NCI-H2227 treated with DMSO at 0.1 percent for 48 hours (cell line): ENCODE data around the gene HES4.
A peak's percentile ranks its signal among the peaks of the same experiment; 100 is the strongest.

Experiments used
- DNase-seq: peaks from one replicate; lab custom pipeline; 2025; lab: John Stamatoyannopoulos, UW

The HES4 gene, protein sequence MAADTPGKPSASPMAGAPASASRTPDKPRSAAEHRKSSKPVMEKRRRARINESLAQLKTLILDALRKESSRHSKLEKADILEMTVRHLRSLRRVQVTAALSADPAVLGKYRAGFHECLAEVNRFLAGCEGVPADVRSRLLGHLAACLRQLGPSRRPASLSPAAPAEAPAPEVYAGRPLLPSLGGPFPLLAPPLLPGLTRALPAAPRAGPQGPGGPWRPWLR

DNA sequence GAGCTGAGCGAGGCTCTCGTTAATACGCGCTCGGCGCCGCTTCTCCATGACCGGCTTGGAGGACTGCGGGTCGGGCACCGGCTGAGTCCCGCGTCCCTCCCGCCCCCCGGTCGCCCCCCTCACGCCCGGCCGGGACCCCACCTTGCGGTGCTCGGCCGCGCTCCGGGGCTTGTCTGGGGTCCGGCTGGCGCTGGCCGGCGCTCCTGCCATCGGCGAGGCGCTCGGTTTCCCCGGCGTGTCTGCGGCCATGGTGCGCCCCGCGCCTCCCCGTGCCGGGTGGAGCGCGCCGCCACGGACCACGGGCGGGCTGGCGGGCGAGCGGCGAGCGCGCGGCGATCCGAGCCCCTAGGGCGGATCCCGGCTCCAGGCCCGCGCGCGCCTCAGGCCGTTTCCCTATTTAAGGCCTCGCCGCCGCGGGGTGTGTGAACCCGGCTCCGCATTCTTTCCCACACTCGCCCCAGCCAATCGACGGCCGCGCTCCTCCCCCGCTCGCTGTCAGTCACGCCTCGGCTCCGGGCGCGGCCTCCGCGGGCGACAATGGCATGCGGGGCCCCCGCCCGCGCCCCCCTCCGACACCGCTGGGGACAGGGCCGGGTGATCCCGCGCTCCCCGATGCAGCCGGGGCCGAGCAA, at the start of gene HES4:
Gene HES4, minus strand, starts transcription at position 373 of the 632 bp plus-strand sequence. Its CDS starts 124 bp downstream, at position 249.
- DNase-seq: peak; percentile 91

DNA sequence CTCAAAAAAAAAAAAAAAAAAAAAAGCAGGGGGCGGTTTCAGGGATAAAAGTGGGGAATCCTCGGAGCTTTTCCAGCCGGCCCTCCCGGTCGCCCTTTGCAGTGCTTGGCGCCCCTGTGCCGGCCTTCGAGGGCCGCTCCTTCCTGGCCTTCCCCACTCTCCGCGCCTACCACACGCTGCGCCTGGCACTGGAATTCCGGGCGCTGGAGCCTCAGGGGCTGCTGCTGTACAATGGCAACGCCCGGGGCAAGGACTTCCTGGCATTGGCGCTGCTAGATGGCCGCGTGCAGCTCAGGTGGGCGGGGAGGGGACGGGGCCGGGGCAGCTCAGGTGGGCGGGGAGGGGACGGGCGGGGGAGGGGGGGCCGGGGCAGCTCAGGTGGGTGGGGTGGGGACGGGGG, 48.9 kb upstream of the HES4 start:
- no peak for DNase-seq

DNA sequence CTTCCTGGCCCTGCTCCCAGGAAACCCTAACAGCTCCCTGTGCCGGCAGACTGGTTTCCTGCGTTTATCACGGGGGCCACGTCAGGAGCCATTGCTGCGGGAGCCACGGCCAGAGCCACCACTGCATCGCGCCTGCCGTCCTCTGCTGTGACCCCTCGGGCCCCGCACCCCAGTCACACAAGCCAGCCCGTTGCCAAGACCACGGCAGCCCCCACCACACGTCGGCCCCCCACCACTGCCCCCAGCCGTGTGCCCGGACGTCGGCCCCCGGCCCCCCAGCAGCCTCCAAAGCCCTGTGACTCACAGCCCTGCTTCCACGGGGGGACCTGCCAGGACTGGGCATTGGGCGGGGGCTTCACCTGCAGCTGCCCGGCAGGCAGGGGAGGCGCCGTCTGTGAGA, 48.1 kb upstream of the HES4 start:
- DNase-seq: no peak

DNA sequence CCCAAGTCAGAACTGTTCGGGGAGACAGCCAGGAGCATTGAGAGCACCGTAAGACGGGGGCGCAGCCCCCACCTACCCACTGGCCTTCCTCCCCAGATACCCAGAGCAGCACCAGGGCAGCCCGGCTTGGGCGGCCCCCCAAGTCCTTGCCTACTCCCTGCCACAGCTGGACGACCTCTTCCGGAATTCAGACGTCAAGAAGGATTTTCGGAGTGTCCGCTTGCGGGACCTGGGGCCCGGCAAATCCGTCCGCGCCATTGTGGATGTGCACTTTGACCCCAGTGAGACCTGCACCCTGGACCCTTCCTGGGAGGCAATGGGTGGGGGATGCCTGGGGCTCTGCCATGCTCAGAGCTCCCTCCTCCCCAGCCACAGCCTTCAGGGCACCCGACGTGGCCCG, 47.5 kb upstream of the HES4 start:
- no peak for DNase-seq

DNA sequence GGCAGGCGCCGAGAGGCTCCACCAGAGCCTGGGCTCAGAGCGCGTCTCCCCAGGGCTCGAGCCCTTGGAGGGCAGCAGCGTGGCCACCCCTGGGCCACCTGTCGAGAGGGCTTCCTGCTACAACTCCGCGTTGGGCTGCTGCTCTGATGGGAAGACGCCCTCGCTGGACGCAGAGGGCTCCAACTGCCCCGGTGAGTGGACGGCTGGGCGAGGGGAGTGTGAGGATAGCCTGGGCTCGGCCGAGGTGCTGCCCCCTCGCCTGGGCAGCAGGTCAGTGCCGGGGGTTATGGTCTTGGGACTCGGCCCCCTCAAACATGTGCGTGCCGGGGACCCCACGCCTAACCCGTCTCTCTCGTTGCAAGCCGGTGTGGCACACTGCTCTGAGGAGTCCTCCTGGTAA, 46.9 kb upstream of the HES4 start:
- DNase-seq: no peak

DNA sequence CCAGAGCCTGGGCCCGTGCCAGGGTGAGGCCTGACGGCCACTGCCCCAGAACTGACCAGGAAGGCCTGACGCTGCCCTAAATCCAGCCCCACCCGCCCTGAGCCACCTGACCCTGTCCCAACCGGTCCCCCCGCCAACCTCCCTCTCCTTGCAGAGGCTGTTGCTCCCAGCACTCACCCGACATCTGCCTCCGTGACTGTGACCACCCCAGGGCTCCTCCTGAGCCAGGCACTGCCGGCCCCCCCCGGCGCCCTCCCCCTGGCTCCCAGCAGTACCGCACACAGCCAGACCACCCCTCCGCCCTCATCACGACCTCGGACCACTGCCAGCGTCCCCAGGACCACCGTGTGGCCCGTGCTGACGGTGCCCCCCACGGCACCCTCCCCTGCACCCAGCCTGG, 46.3 kb upstream of the HES4 start:
- DNase-seq: no peak

DNA sequence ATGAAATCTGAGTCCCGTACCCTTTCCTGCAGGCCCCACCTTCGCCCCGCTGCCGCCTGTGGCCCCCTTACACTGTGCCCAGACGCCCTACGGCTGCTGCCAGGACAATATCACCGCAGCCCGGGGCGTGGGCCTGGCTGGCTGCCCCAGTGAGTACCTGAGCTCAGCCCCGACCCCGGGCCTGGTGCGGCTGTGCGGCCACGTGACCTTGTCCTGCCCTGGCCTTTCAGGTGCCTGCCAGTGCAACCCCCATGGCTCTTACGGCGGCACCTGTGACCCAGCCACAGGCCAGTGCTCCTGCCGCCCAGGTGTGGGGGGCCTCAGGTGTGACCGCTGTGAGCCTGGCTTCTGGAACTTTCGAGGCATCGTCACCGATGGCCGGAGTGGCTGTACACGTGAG, 45.2 kb upstream of the HES4 start:
- no peak for DNase-seq

DNA sequence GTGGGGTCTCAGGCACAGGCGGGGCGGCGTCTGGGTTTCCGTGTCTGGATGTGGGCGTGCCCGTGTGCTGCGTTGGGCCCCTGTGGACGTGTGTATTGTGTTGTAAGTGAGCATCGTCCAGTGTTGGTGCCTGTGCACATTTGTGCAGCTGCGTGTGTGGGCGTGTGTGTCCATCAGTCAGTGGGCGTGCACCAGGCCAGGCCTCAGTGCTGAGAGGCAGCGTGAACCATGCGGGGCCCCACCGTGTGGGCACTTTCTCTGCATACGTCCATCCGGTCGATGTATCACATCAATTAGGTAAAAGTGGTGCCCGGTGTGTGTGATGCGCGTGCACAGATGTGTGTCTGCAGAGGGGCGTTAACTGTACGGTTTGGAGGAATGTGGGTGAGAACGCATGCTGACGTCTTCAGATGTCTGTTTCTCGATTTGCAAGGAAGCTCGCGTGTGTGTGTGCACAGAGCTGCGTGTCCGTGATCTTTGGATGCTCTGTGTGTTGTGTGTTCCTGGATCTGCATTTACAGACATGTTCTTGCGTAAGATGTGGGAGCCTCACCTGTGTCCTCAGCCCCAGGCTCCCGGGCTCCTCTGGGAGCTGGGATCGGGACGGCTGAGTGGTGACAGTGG, 44.7 kb upstream of the HES4 start:
- no peak for DNase-seq

DNA sequence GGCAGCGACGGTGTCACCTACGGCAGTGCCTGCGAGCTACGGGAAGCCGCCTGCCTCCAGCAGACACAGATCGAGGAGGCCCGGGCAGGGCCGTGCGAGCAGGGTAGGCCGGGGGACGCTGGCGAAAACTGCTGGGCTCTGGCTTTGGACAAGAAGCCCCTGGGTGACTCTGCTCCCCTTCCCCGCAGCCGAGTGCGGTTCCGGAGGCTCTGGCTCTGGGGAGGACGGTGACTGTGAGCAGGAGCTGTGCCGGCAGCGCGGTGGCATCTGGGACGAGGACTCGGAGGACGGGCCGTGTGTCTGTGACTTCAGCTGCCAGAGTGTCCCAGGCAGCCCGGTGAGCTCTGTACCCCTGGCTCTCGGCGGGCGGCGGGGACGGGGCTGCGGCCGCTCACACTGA, 44.0 kb upstream of the HES4 start:
- DNase-seq: no peak

DNA sequence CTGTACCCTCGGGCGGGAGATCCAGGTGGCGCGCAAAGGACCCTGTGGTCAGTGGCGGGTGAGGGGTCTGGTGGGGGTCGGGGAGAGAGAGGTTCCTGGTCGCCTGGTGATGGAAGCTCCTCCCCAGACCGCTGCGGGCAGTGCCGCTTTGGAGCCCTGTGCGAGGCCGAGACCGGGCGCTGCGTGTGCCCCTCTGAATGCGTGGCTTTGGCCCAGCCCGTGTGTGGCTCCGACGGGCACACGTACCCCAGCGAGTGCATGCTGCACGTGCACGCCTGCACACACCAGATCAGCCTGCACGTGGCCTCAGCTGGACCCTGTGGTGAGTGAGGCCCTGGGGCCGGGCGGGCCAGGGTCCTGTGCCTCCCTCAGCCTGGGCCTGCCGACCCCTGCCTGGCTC, 43.5 kb upstream of the HES4 start:
- DNase-seq: no peak

DNA sequence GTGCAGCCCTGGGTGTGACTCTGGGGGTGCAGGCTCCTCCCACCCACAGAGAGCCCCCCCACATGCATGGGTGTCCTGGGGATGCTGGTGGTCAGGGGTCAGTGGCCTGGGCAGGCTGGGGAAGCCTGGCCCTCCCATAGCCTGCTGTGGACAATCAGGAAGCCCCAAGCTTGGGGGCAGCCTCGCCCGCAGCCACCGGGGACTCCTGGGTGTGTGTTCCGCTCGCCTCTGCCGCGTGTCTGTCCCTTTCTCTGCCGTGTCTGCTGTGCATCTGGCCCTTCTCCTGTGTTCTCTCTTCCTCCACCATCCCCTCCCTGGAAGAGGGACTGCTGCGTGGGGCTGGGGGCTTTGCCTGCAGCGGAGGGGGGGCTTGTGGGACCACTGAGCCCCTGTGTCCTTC, 42.9 kb upstream of the HES4 start:
- DNase-seq: no peak

DNA sequence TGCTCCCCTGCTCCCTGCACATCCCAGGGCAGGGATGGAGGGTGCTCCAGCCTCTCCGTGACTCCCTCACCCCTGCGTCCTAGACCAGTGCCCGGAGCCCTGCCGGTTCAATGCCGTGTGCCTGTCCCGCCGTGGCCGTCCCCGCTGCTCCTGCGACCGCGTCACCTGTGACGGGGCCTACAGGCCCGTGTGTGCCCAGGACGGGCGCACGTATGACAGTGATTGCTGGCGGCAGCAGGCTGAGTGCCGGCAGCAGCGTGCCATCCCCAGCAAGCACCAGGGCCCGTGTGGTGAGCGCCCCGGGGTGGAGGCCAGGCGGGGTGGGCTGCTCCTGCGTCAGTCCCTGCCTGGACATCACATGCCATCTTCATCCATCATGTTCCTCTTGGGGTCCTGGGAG, 42.0 kb upstream of the HES4 start:
- no peak for DNase-seq

DNA sequence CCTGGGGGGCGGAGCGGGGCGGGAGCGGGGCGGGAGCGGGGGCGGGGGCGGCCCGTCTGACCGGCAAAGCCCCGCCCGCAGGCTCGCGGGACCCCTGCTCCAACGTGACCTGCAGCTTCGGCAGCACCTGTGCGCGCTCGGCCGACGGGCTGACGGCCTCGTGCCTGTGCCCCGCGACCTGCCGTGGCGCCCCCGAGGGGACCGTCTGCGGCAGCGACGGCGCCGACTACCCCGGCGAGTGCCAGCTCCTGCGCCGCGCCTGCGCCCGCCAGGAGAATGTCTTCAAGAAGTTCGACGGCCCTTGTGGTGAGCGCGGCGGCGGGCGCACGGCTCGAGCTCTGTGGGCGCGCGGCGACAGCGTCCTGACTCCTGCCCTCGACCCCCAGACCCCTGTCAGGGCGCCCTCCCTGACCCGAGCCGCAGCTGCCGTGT, 41.2 kb upstream of the HES4 start:
- DNase-seq: no peak

DNA sequence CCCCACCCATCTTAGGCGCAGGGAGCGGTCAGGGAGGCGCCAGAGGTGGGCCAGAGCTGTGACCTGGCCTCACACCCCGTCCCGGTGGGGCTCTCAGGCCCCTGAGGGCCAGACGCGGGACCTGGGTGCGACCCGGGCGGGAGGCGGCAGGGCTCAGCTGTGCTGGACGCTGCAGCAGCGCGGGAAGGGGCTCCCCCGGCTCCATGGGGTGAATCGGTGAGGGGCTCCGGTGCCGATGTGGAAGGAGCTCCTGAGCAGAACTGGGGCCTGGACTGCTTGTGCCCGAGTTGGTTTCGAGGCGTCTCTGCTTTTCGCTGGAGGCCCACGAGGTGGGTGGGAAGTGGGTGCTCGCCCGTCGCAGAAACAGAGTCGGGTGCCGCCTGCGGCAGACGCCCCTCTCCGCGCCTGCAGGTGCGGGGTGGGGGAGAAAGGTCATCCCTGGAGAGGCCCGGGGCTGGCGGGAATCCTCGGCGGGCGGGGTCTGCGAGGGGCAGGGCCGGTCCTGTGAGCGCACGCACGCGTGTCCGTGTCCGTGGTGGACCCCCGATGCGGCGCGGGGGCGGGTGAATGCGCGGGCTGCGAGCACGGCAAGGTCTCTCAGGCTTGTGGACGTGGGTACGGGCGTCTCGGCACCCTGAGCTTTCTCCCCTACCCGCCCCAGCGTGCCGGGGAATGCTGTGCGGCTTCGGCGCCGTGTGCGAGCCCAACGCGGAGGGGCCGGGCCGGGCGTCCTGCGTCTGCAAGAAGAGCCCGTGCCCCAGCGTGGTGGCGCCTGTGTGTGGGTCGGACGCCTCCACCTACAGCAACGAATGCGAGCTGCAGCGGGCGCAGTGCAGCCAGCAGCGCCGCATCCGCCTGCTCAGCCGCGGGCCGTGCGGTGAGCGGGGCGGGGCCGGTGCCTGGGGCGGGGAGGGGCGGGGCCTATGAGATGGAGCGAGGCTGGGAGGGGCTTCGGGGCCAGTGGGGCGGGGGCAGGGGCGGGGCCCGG, 40.4 kb upstream of the HES4 start:
- no peak for DNase-seq

DNA sequence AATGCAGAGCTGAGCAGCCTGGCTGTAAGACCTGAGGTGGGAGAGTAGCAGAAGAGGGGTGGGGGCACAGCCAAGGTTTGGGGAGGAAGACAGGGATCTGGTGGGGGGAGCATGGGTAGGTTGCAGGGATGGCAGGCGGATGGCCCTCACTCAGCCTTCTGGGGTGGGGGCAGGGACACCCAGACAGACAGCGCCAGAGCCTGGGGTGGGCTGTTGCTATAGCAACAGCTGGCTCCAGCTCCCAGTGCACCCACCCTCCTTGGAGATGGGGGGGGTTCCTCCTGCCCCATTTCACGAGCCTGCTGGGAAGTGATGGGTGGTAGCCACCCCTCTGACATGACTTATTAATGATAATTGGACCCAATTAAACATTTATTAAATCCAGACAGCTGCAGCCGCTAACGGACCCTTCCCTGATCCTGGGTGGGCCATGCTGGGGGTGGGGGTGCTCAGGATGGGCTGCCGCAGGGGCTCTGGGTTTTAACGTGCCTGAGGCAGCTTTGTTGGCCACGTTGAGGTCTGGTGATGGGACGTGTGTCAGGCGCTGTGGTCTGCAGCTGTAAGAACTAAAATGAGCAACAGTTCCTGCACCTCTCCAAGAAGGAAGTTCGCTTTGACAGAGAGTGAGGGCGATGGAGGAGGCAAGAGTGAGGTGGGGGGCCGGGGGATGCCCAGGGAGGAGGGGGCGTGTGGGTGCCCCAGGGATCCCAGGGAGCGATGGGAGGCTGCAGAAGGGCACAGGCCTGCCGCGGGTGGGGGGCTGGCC, 39.4 kb upstream of the HES4 start:
- no peak for DNase-seq

DNA sequence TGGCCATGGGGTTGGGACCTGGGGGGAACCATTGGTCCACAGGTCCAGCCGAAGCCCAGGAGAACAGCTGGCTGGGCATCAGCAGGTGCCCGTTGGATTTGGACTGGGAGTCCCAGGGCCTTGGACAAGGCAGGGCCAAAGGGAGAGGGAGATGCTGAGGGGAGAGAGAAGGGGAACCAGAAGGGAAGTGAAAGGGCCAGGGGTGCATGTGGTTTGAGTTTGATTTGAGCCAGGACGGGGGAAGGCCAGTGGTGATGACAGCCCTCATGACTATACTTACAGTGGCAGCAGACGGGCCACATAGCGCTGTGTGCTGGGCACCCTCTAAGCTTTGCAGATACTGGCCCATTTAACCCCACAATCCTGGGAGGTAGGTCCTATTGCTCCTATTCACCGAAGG, 38.8 kb upstream of the HES4 start:
- DNase-seq: no peak

DNA sequence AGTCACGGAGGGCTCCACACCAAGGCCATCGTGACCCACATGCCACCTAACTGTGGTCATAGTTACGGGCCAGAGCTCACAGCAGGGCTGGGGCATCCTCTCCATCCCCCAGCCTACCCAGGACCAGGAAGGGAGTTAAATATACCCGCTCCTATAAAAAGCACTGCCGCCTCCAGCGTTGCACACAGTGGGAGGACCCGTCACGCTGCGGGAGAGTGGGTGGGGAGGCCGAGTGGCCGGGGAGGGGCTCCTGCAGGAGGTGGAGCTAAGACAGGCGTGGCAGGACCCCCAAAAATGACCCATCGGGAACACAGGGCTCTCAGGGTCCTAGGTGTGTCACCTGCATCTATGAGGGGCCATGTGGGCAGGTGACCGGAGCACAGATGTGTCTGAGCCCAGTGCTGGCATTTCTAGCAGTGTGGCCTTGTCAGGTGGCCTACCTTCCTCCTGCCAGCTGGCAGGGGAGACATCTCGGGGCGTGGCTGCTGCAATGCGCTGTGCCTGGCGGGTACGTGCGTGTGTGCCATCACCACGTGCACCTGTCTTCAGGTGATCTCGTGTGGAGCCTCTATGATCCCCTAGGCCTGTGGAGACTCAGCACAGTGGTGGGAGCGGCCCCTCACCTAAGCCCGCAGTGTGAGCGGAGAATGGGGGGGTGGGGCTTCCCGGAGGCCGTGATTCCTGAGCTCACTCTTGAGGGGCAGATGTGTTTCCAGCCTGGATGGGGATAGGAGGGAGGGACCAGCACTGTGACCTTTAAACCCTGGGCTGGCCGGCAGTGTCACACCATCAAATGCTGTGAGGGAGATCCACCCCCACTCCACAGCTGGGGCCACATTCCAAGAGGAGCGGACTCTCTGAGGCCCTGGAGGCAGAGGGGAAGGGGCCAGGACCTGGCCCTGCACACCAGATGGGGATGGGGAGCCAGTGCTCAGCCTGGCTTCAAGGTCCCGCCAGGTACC, 37.8 kb upstream of the HES4 start:
- no peak for DNase-seq

DNA sequence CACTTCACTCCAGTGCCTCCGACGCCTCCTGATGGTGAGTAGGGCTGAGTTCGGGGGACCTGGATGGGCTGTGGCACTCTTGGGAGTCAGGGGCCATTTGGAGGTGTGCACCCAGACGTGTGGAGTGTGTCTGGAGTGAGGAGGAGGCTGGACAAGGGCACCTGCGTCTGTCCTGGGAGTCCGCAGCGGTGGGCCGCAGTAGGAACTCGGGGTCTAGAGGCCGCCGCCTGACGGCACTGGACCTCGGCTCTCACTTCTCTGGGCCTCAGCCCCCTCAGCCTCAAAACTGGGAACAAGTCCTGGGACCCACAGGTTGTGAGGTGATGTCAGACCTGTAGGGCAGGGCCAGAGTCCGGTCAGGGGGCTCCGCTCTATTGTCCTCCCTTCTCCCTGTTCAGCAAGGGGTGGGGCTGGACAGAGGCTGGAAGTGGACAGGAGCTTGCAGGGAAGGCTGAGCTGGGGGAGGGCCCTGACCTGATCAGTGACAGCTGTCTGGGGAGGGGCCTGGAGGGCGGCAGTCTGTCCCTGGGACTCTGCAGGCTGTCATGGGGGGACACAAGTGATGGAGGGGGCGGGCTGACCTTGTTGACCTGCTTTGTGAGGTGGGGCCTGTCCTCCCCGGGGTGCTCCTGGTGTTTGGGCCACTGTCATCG, 35.5 kb upstream of the HES4 start:
- DNase-seq: no peak

DNA sequence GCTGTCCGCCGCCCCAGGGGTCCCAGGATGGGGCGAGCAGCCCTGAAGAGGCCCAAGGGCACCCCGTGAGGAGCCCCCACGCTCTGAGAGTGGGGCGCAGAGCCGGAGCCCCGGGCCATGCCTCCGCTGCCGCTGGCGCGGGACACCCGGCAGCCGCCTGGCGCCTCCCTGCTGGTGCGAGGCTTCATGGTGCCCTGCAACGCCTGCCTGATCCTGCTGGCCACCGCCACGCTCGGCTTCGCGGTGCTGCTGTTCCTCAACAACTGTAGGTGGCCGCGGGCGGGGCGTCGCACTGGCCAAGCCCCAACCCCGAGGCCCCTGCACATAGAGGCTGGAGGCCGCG, 34.5 kb upstream of the HES4 start:
- no peak for DNase-seq
